SKM-1 (cell line): ENCODE measurements around the gene PSD.
A peak's percentile ranks its signal among the peaks of the same experiment; 100 is the strongest.

Experiments
- DNase-seq: peaks from one replicate; lab custom pipeline; 2025; ENCODE audit not compliant: unreplicated experiment; lab: John Stamatoyannopoulos, UW

PSD gene

GRCh38 chr10:102444851-102445250 is 26.3 kb upstream of the PSD start:
- no peak for DNase-seq

GRCh38 chr10:102438374-102438773 is 19.8 kb upstream of the PSD start:
- DNase-seq, result no peak

- no peak for DNase-seq
These were observed 18.9 kb upstream of the PSD start for GRCh38 chr10:102437515-102437914.

GRCh38 chr10:102436312-102436711 is 17.7 kb upstream of the PSD start:
- no peak for DNase-seq

- peak; percentile 7 for DNase-seq
These were observed 17.1 kb upstream of the PSD start for GRCh38 chr10:102435529-102436233.

- no peak for DNase-seq
These were observed 16.5 kb upstream of the PSD start for GRCh38 chr10:102435133-102435497.

- DNase-seq, result peak; percentile 17
These were observed 16.0 kb upstream of the PSD start for GRCh38 chr10:102434394-102435132.

- DNase-seq, result peak; percentile 28
These were observed 15.0 kb upstream of the PSD start for GRCh38 chr10:102433619-102434046.

- peak; percentile 95 for DNase-seq
These were observed 13.8 kb upstream of the PSD start, which contains the start of gene CUEDC2 for GRCh38 chr10:102432162-102432950. CUEDC2 (minus strand) TSS chr10:102432574; CDS start chr10:102425188, 7,386 bp downstream.

- no peak for DNase-seq
These were observed 13.0 kb upstream of the PSD start for GRCh38 chr10:102431452-102432124.

- no peak for DNase-seq
These were observed 10.9 kb upstream of the PSD start for GRCh38 chr10:102429468-102429867.

GRCh38 chr10:102426803-102427287 is 8.3 kb upstream of the PSD start:
- no peak for DNase-seq

- no peak for DNase-seq
These were observed 6.9 kb upstream of the PSD start for GRCh38 chr10:102425444-102425843.

GRCh38 chr10:102424916-102425315 is 6.3 kb upstream of the PSD start:
- DNase-seq, result no peak

GRCh38 chr10:102424145-102424544 is 5.6 kb upstream of the PSD start:
- DNase-seq, result no peak

GRCh38 chr10:102423372-102423968 is 4.9 kb upstream of the PSD start:
- DNase-seq, result no peak

- no peak for DNase-seq
These were observed 4.1 kb upstream of the PSD start for GRCh38 chr10:102422545-102423129.

GRCh38 chr10:102421757-102422512 is 3.4 kb upstream of the PSD start:
- no peak for DNase-seq

GRCh38 chr10:102421507-102421756 is 2.8 kb upstream of the PSD start:
- DNase-seq, result no peak
